Osteoblast (primary cell): ENCODE results near the gene BSN. TPM values are rescaled to one million over a fixed set of nuclear protein-coding genes. Genes with fewer than 3 reads are reported as not detected.
"Not testable (repeated sequence)": the region's sequence is repeated elsewhere in the genome, so short reads cannot be mapped to it uniquely, and the experiment has no call there.

ENCODE experiments used
- DNase-seq: peaks from one replicate; pipeline ENCODE4 v3.0.0; 2011; ENCODE audit warnings: low spot score, mixed read lengths; ENCODE audit not compliant: insufficient read length; ENCODE audit errors: missing footprints
- H2AFZ ChIP-seq: 2 replicates; pipeline ENCODE4 v1.6.0; 2011; ENCODE audit warnings: mild to moderate bottlenecking, low read length
- H3K27ac ChIP-seq: 2 replicates; pipeline ENCODE4 v1.5.1; 2011; ENCODE audit warnings: mild to moderate bottlenecking, low read depth, low read length, moderate library complexity
- H3K27me3 ChIP-seq: 2 replicates; pipeline ENCODE4 v1.6.0; 2012; ENCODE audit warnings: mild to moderate bottlenecking, control low read depth, inconsistent platforms, low read length, moderate library complexity; ENCODE audit not compliant: insufficient read depth
- H3K36me3 ChIP-seq: 2 replicates; pipeline ENCODE4 v1.5.1; 2011; ENCODE audit warnings: mild to moderate bottlenecking, low read length, control low read depth, moderate library complexity; ENCODE audit not compliant: insufficient read depth
- H3K4me1 ChIP-seq: 2 replicates; pipeline ENCODE4 v1.5.1; 2011; ENCODE audit warnings: mild to moderate bottlenecking, low read length, control low read depth, moderate library complexity; ENCODE audit not compliant: insufficient read depth
- H3K4me2 ChIP-seq: 2 replicates; pipeline ENCODE4 v1.6.0; 2011; ENCODE audit warnings: mild to moderate bottlenecking, low read length; ENCODE audit not compliant: insufficient read depth
- H3K4me3 ChIP-seq: fragments of 200-600 bp; sonication (generic); 3 replicates; pipeline ENCODE4 v1.5.1; 2012; ENCODE audit warnings: mild to moderate bottlenecking, low read length, inconsistent platforms; ENCODE audit not compliant: insufficient read depth
- H3K79me2 ChIP-seq: 2 replicates; pipeline ENCODE4 v1.6.0; 2012; ENCODE audit warnings: mild to moderate bottlenecking, low read length, control low read depth, inconsistent platforms; ENCODE audit not compliant: insufficient read depth
- H3K9me3 ChIP-seq: 2 replicates; pipeline ENCODE4 v1.5.1; 2011; ENCODE audit warnings: low read depth, low read length, control low read depth
- H4K20me1 ChIP-seq: 2 replicates; pipeline ENCODE4 v1.6.0; 2012; ENCODE audit warnings: mild to moderate bottlenecking, low read length, control low read depth; ENCODE audit not compliant: insufficient read depth
- CTCF ChIP-seq: IDR thresholded peaks from 2 replicates; pipeline ENCODE4 v1.5.1; 2011; ENCODE audit warnings: mild to moderate bottlenecking, low read depth, low read length, moderate library complexity; ENCODE audit errors: extremely low read depth
- total RNA-seq: library from RNA; depleted of rRNA; stranded (reverse); fragments of >200 nt; gene quantifications from 2 replicates; pipeline ENCODE4 v1.2.3, GENCODE V29; 2012

Gene BSN
- total RNA-seq, 1 donor: under 0.01 TPM

- no peak for DNase-seq
- Histone ChIP-seq H3K27ac (no peak overlapping the region), H2AFZ (no peak overlapping the region), H3K9me3 (no peaks in the 10 kb centered on the region), H4K20me1 (no peaks in the 10 kb centered on the region), H3K79me2 (no peaks in the 10 kb centered on the region), H3K36me3 (no peaks in the 10 kb centered on the region), H3K4me3 (no peak overlapping the region), H3K27me3 (peaks cover 19% of the 10 kb centered on the region), H3K4me2 (no peak overlapping the region), H3K4me1 (no peaks in the 10 kb centered on the region)
- no peak for TF ChIP-seq CTCF
These were observed 14.7 kb downstream of the BSN start for GRCh38 chr3:49568965-49569364.

- peaks cover 19% of the 10 kb centered on the region for H3K27me3 ChIP-seq
- no peak overlapping the region for H2AFZ ChIP-seq
- H3K9me3 ChIP-seq: no peaks in the 10 kb centered on the region
- no peak overlapping the region for H3K27ac ChIP-seq
- no peak overlapping the region for H3K4me3 ChIP-seq
- H3K36me3 ChIP-seq: no peaks in the 10 kb centered on the region
- TF ChIP-seq CTCF: no peak
- DNase-seq: no peak
- no peaks in the 10 kb centered on the region for H3K79me2 ChIP-seq
- H4K20me1 ChIP-seq: no peaks in the 10 kb centered on the region
- H3K4me2 ChIP-seq: no peak overlapping the region
- H3K4me1 ChIP-seq: no peaks in the 10 kb centered on the region
These were observed 15.9 kb downstream of the BSN start for GRCh38 chr3:49570028-49570654.

GRCh38 chr3:49582177-49582576 lies 27.9 kb downstream of the BSN start:
- Histone ChIP-seq H3K4me2 (no peak overlapping the region), H3K79me2 (no peaks in the 10 kb centered on the region), H3K27ac (no peak overlapping the region), H3K36me3 (no peaks in the 10 kb centered on the region), H2AFZ (no peak overlapping the region), H3K4me3 (no peak overlapping the region), H3K9me3 (no peaks in the 10 kb centered on the region), H3K4me1 (no peaks in the 10 kb centered on the region), H4K20me1 (no peaks in the 10 kb centered on the region), H3K27me3 (no peaks in the 10 kb centered on the region)
- DNase-seq: no peak
- TF ChIP-seq CTCF: no peak

GRCh38 chr3:49585261-49585755 lies 31.0 kb downstream of the BSN start:
- not testable (repeated sequence) for DNase-seq, H3K4me2 ChIP-seq, H2AFZ ChIP-seq, H3K36me3 ChIP-seq, H3K27ac ChIP-seq, H3K27me3 ChIP-seq, H4K20me1 ChIP-seq, H3K9me3 ChIP-seq, H3K4me1 ChIP-seq, H3K4me3 ChIP-seq, H3K79me2 ChIP-seq
